HG02943 (cell line): ENCODE results near the gene SH3BP2.

ENCODE experiments used
- ATAC-seq: cut with Tn5 transposase; IDR thresholded peaks from one replicate; pipeline ENCODE4 v1.9.1; 2021; ENCODE audit warnings: mild to moderate bottlenecking, low read depth, moderate library complexity; ENCODE audit not compliant: unreplicated experiment

Gene SH3BP2

DNA sequence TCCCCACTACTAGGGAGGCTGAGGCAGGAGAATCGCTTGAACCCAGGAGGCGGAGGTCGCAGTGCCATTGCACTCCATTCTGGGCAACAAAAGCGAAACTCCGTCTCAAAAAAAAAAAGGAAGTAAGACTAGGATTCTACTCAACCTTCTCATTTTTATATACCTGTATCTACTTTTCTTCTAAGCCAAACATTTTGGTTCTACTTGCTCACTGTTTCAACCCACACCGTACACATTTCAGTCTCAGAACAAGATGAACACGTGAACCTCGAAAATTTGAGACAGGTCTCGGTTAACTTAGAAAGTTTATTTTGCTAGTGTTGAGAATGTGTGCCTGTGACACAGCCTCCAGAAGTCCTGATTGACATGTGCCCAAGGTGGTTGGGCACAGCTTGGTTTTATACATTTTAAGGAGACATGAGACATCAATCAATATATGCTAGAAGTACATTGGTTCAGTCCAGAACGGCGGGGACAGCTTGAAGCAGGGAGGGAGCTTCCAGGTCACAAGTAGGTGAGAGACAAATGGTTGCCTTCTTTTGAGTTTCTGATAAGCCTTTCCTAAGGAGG lies 54.5 kb downstream of the SH3BP2 start:
- no peak for ATAC-seq

GRCh38 chr4:2848449-2848848 lies 55.6 kb downstream of the SH3BP2 start:
- no peak for ATAC-seq

DNA sequence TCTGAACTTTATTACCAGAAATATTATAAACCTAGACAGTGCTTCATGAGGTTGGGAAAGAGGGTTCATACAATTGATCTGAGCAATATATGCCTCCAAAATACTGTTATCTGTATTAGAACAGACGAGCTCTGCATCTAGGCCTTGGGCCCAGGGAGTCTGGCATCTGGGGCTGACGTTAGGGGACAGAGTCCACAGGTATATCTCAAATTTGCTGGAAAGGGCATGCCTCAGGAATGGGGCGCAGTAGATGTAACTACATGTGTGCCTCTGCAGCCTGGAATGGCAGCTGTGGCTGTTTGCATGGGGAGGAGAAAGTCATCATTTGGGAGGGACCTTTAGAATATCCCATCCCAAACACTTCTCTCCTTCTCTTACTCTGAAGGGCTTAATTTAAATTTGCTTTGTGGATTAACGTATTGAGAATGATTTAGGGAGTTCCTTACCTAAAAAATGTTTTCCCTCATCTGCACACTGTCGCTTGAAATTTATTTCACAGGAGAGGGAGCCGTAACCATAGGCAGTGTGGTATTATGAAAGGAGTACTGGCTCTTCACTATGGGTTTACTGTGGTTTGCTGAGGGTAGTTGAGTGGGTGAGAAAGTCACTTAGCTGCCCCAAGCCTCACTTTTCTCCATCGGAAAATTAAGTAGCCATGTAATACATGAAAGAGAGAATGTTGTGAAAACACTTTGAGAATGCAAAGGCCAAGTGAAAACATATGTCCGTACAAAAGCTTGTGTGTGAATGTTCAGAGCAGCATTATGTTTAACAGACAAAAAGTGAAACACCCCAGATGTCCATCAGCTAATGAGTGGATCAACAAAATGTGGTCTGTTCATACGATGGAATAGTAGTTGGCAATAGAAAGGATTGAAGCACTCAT lies 56.6 kb downstream of the SH3BP2 start:
- ATAC-seq, result no peak

- no peak for ATAC-seq
Observed at GRCh38 chr4:2850966-2851798, 58.3 kb downstream of the SH3BP2 start.

- ATAC-seq, result no peak
Observed at GRCh38 chr4:2852481-2852921, 59.6 kb downstream of the SH3BP2 start.

- ATAC-seq, result no peak
Observed at GRCh38 chr4:2855584-2855983, 62.7 kb downstream of the SH3BP2 start.

- ATAC-seq, result no peak
Observed at GRCh38 chr4:2856266-2856665, 63.4 kb downstream of the SH3BP2 start.

- no peak for ATAC-seq
Observed at GRCh38 chr4:2857349-2857927, 64.6 kb downstream of the SH3BP2 start.

DNA sequence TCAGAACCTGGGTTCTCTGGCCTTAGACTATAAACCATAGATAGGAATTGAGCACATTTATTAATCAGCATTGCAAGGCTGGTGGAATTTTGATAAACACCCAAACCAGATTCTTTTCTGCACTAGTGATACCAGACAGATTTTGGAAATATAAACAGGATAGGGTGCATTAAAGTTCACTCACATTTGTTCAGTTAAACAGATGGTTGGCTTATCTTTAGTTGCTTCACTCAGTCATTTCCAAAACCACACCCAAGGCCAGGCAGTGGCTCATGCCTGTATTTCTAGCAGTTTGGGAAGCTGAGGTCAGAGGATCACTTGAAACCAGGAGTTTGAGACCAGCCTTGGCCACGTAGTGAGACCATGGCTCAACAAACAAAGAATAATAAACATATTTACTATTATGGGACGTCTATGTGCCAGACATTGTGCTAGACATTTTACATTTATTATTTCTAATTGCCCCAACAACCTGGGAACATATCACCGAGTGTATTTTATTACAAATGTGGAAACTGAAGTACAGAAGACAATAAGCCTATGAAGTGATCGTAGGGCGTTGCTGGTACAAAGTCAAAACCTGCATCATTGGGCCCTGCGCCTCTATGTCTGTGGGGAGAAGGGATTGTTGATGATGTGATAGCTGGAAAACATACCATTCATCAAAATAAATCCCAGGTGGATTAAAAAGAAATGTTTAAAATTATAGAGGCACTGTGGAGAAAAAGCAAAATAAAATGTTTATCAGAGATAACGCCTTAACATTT lies 65.7 kb downstream of the SH3BP2 start:
- no peak for ATAC-seq

GRCh38 chr4:2859514-2859913 lies 66.6 kb downstream of the SH3BP2 start:
- no peak for ATAC-seq

GRCh38 chr4:2860391-2861348 lies 67.8 kb downstream of the SH3BP2 start:
- no peak for ATAC-seq

DNA sequence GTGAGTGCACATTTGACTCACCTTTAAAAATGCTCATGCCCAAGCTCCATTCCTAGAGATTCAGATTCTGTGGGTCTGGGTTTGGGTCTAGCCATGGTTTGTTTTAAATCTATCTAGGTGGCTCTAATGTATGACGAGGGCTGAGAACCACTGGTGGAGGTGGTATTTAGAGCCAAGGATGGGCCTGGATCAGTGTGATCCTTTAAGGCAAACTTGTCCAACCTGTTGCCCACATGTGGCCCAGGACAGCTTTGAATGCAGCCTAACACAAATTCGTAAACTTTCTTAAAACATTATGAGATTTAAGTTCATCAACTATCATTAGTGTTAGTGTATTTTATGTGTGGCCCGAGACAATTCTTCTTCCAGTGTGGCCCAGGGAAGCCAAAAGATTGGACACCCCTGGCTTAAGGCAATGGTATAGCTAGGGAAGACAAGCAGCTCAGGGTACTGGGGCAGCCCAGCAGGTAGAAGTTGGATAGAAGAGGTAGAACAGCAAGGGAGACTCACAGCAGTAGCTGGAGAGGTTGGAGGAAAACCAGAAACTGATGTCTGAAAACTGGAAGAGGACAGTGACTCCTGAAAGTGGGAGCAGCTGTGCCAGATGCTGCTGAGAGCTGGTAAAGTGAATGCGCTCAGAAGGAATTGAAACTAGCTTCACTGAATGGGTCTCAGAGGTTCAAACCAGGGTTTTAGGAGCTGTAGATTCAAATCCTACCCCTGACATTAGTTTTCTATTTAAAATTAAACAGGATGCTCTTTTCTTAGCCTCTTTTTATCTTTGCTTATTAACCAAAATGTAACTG lies 68.9 kb downstream of the SH3BP2 start:
- no peak for ATAC-seq

GRCh38 chr4:2862528-2862927 lies 69.6 kb downstream of the SH3BP2 start:
- ATAC-seq, result no peak

GRCh38 chr4:2863649-2864048 lies 70.8 kb downstream of the SH3BP2 start:
- ATAC-seq, result no peak

DNA sequence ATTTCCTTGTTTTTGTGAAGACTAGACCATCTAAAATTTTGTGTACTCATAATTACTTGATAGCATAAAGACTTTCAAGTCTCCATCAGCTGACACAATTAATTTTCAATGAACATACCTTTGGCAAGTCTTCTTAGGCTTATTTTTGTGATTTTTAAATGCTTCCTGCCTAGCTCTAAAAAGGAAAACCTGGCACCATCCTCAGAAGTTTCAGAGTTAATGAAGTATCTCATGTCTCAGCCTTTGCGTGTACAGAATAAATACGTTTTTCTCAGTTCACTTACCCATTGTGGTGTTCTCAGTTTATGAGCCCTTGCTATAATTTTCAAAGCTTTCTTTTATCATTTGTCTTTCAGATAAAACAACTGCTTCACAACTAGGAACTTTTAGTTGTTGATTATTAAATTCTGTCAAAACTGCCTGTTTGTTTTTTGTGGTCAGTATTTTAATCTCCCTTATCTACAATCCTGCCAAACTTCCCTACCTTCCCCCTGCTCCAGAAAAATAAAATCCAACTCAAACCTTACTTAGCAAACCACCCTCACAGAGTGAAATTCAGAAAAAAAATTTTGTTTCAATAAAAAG lies 72.4 kb downstream of the SH3BP2 start:
- ATAC-seq, result no peak

DNA sequence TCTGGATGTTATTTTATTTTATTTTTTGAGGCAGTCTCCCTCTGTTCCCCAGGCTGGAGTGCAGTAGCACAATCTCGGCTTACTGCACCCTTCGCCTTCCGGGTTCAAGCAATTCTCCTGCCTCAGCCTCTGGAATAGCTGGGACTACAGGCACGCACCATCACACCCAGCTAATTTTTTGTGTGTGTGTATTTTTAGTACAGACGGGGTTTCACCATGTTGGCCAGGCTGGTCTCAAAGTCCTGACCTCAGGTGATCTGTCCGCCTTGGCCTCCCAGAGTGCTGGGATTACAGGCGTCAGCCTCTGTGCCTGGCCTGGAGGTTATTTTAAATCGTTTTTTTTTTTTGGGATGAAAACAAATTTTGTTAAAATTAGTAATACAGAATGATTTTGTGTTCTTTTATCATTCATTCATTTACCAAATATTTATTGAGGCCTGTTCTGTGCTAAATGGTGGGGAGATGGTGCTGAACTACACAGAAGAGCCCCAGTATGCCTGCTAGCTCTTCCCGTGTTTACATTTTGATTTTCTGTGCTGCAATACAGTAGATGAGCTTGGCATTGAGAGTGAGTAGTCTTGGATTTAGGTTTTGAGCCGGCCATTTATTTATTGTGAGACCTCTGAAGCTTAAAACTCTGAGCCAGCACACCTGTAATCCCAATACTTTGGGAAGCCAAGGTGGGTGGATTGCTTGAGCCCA lies 73.4 kb downstream of the SH3BP2 start:
- ATAC-seq, result no peak

DNA sequence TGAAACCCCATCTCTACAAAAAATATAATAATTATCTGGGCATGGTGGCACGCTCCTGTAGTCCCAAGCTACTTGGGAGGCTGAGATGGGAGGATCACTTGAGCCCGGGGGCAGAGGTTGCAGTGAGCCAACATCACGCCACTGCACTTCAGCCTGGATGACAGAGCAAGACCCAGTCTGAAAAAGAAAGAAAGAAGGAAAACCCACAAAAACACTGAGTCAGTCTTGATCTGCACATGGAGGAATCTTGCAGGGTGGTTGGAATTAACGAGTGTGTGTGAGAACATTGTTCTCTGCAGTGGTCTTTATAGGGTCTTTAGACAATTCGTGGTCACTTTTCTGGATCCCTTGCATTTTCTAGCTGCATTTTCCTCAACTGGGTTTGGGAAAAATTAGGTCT lies 74.0 kb downstream of the SH3BP2 start:
- no peak for ATAC-seq
